Tibial nerve (tissue), 3 donors: Measurements from ENCODE around the gene MAML3.

Source experiments
- CTCF ChIP-seq, 5 experiments: fragments of 200-600 bp in 3 of 5; fragments of 450-650 bp in 2 of 5; sonication (generic) in 3 of 5; IDR thresholded peaks; one replicate each; pipeline ENCODE4 v1.5.1; 2016 to 2019; ENCODE audit warnings: antibody characterized with exemption in 5 of 5, mild to moderate bottlenecking in 3 of 5, moderate library complexity in 2 of 5
- POLR2A ChIP-seq, 2 donors: fragments of 450-650 bp; IDR thresholded peaks; one replicate each; pipeline ENCODE4 v1.6.1; 2017; ENCODE audit warnings: antibody characterized with exemption in 2 of 2, mild to moderate bottlenecking in 2 of 2, moderate library complexity in 2 of 2

- TF ChIP-seq CTCF (IDR thresholded peaks at IDR 0.05) (no peak), POLR2A (IDR thresholded peaks at IDR 0.05) (no peak)
Observed at GRCh38 chr4:140046543-140046942, 107.4 kb downstream of the MAML3 start.
